ENCODE measurements around the gene FHL2.

- TF ChIP-seq POLR2A (IDR thresholded peaks at IDR 0.05; ENCODE audit: extremely low read depth, insufficient read length) (no peak), CTCF (IDR thresholded peaks at IDR 0.05; ENCODE audit: low read depth, low read length) (no peak)
Observed at GRCh38 chr2:105324732-105325131, 74.1 kb downstream of the FHL2 start.

Data from NB4 (cell line).